Astrocyte of the hippocampus (primary cell): ENCODE results near the gene GRK5.
"Not testable (repeated sequence)": the region's sequence is repeated elsewhere in the genome, so short reads cannot be mapped to it uniquely, and the experiment has no call there.

Experiments used
- DNase-seq: peaks from one replicate; pipeline ENCODE4 v3.0.0; 2011; ENCODE audit warnings: low read depth, low spot score

GRK5 gene

GRCh38 chr10:119455609-119456434, 248.5 kb downstream of the GRK5 start:
- DNase-seq = no peak

GRCh38 chr10:119456435-119456810, 249.1 kb downstream of the GRK5 start:
- DNase-seq = no peak

GRCh38 chr10:119457966-119458766, 250.8 kb downstream of the GRK5 start:
- DNase-seq = no peak

- DNase-seq = no peak
Measured at GRCh38 chr10:119459681-119460340, 252.4 kb downstream of the GRK5 start.

- no peak for DNase-seq
Measured at GRCh38 chr10:119460369-119461195, 253.2 kb downstream of the GRK5 start.

- peak; percentile 22 for DNase-seq
Measured at GRCh38 chr10:119461380-119461779, 254.0 kb downstream of the GRK5 start.

- DNase-seq = no peak
Measured at GRCh38 chr10:119461923-119462322, 254.6 kb downstream of the GRK5 start.

- DNase-seq = no peak
Measured at GRCh38 chr10:119462773-119463172, 255.4 kb downstream of the GRK5 start.

GRCh38 chr10:119463195-119463594, 255.8 kb downstream of the GRK5 start:
- not testable (repeated sequence) for DNase-seq

GRCh38 chr10:119465085-119465484, 257.7 kb downstream of the GRK5 start:
- no peak for DNase-seq

- no peak for DNase-seq
Measured at GRCh38 chr10:119466076-119466475, 258.7 kb downstream of the GRK5 start.

- DNase-seq = no peak
Measured at GRCh38 chr10:119466655-119467054, 259.3 kb downstream of the GRK5 start.

GRCh38 chr10:119468542-119469324, 261.4 kb downstream of the GRK5 start:
- DNase-seq = no peak

- no peak for DNase-seq
Measured at GRCh38 chr10:119469325-119469707, 261.9 kb downstream of the GRK5 start.

- no peak for DNase-seq
Measured at GRCh38 chr10:119469846-119470245, 262.5 kb downstream of the GRK5 start.

GRCh38 chr10:119470920-119471702, 263.7 kb downstream of the GRK5 start:
- no peak for DNase-seq

- no peak for DNase-seq
Measured at GRCh38 chr10:119473771-119474170, 266.4 kb downstream of the GRK5 start.

GRCh38 chr10:119474606-119475005, 267.2 kb downstream of the GRK5 start:
- no peak for DNase-seq

GRCh38 chr10:119477444-119477843, 270.1 kb downstream of the GRK5 start:
- no peak for DNase-seq
